GM18907 (cell line): ENCODE results near the gene C19orf47.
"Not testable (repeated sequence)": the region's sequence is repeated elsewhere in the genome, so short reads cannot be mapped to it uniquely, and the experiment has no call there.

Experiments
- ATAC-seq: cut with Tn5 transposase; IDR thresholded peaks from one replicate; pipeline ENCODE4 v1.9.1; 2021; ENCODE audit warnings: mild to moderate bottlenecking, moderate library complexity; ENCODE audit not compliant: unreplicated experiment

The C19orf47 gene

GRCh38 chr19:40377876-40378385 lies 29.7 kb upstream of the C19orf47 start:
- ATAC-seq, result no peak

- ATAC-seq, result no peak
These were observed 28.2 kb upstream of the C19orf47 start for GRCh38 chr19:40376286-40376862.

GRCh38 chr19:40374084-40374483 lies 25.9 kb upstream of the C19orf47 start:
- ATAC-seq, result no peak

GRCh38 chr19:40371802-40372122 lies 23.6 kb upstream of the C19orf47 start:
- ATAC-seq, result no peak

GRCh38 chr19:40370997-40371801 lies 23.0 kb upstream of the C19orf47 start:
- ATAC-seq, result no peak

DNA sequence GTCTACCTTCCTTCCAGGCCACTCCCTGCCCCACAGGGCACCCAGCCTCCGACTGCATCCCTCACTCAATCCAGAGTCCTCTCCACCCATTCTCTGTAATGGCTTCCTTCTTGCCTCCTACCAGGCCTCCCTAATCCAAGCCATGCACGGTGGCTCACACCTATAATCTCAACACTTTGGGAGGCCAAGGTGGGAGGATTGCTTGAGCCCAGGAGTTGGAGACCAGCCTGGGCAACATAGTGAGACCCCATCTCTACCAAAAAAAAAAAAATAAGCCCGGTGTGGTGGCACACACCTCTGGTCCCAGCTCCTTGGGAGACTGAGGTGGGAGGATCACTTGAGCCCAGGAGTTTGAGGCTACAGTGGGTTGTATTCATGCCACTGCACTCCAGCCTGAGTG lies 22.1 kb upstream of the C19orf47 start:
- not testable (repeated sequence) for ATAC-seq

DNA sequence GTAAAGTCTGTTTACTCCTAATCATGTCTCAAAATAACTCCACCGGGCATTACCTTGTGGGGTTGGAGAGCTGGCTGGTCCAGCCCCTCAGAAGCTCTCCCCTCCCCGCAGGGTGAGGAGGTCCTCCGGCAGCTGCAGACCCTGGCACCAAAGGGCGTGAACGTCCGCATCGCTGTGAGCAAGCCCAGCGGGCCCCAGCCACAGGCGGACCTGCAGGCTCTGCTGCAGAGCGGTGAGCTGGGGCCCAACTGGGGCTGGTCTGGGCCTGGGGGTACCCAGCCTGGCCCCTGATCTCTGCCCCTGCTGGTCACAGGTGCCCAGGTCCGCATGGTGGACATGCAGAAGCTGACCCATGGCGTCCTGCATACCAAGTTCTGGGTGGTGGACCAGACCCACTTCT lies 21.6 kb upstream of the C19orf47 start:
- no peak for ATAC-seq

GRCh38 chr19:40367577-40368434 lies 19.6 kb upstream of the C19orf47 start:
- ATAC-seq, result no peak

DNA sequence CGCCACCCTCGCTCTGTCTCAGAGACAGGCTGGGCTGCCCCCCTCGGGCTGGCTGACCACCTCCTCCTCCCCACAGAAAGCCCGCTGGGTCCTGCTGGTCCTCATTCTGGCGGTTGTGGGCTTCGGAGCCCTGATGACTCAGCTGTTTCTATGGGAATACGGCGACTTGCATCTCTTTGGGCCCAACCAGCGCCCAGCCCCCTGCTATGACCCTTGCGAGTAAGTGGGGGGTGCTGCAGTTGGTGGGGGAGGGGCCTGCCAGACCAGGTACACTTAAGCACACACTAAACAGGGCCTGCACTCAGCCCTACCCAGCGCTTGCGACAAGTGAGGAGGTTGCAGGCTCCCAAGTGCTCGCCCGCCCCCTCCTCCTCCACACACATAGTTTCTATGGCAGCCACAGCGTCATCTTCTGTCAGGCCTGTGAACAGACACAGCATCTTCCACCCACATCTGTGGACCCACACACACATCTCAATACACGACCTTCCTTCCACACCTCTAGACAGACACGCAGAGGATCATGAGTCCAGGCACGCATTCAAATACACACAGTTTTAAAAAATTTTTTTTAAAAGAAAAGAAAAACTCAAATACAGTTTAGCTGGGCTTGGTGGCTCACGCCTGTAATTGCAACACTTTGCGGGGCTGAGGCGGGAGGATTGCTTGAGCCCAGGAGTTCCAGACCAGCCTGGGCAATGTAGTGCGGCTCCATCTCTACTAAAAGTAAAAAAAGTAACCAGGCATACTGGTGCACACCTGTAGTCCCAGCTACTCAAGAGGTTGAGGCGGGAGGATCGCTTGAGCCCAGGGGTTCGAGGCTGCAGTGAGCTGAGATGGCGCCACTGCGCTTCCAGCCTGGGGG lies 18.7 kb upstream of the C19orf47 start:
- no peak for ATAC-seq

DNA sequence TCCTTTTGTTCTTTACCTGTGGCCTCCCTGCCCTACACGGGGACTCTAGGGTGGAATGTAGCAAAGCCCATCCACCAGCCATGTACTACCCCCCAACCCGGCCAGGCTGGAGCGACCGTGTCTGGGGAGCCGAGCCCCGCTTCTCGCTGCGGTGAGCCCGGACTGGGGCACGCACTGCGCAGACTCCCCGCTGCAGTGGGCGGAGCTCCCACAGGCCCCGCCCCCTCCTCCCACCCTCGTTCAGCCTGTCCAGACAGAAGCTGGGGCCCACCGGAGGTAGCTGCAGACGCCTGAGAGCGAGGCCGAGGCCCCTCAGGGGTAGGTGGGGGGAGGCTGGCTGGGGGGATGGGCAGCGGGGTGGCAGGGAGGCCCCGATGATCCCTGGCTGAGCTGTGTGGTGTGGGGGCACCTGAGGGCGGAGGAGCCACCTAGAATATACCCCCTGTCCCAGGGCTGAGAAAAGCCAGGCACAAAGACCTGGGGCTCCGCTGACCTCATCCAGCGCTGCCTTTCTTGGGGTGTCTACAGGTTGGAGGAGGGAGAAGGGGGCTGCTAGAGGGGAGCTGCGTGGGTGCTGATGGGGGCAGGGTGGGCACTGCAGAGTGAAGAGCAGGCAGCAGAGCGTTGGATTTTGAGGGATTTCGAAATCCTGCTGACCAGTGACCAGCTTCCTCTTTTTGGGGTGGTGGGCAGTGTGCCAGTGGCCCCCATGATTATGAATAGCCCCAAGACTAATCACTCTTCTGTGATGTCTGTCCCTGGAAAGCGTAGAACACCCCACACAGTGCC lies 17.6 kb upstream of the C19orf47 start:
- ATAC-seq, result no peak

- no peak for ATAC-seq
These were observed 16.8 kb upstream of the C19orf47 start for GRCh38 chr19:40365010-40365409.

- no peak for ATAC-seq
These were observed 14.9 kb upstream of the C19orf47 start for GRCh38 chr19:40363069-40363468.

- no peak for ATAC-seq
These were observed 14.0 kb upstream of the C19orf47 start for GRCh38 chr19:40362160-40362559.

DNA sequence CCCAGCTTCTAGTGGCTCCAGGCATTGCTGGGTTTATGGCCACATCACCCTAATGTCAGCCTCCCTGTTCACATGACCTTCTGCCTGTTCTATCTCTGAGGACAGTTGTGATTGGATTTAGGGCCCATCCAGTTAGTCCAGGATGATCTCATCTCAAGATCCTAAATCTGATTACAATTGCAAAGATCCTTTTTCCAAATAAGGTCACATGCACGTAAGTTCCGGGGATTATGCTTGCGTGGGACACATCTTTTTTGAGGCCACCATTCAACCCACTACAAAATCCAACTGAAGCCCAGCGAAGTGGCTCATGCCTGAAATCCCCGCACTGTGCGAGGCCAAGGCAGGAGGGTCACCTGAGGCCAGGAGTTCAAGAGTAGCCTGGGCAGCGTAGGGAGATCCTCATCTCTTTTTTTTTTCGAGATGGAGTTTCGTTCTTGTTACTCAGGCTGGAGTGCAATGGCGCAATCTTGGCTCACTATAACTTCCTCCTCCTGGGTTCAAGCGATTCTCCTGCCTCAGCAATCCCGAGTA lies 12.6 kb upstream of the C19orf47 start:
- no peak for ATAC-seq

- no peak for ATAC-seq
These were observed 12.0 kb upstream of the C19orf47 start for GRCh38 chr19:40360020-40360707.

GRCh38 chr19:40358773-40359172 lies 10.6 kb upstream of the C19orf47 start:
- no peak for ATAC-seq

GRCh38 chr19:40357640-40358039 lies 9.4 kb upstream of the C19orf47 start:
- no peak for ATAC-seq

DNA sequence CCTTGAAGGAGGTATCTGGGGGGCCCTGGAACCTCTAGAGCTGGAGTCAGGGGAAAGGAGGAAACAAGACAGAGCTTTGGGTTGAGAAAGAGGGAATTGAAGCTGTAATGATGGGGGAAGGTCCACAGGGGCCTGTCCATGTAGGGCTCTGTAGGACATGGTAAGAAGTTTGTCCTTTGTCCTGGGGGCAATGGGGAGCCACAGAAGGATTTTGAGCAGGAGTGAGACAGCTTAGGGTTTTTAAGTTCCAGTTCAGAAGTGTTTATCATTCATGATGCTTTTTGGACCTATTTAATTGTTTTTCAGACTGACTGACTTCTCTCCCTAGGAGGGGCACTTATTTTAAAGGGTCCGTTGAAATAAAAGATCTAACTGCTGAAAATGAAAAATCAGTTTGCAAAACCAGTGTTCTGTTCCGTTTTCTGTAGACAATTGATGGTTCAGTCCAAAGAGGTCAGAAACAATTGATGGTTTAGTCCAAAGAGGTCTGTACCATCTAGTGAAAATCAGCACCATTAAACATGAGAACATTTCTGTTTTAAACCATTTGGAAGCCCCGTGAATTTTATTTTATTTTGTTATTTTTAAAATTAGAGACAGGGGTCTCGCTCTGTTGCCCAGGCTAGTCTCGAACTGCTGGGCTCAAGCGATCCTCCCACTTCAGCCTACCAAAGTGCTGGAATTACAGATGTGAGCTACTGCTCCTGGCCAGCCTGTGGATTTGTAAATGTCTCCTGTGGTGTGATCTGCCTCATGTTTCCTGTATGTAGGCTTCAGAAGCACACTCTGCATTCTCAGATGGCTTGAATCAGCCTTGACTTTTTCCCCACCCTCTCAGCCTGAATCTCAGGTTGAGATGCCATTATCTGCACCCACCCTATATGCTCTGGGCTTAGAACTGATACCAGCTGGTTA lies 8.7 kb upstream of the C19orf47 start:
- no peak for ATAC-seq
